HepG2 (cell line): Measurements from ENCODE around the gene RABL6. TPM values are rescaled to one million over a fixed set of nuclear protein-coding genes. Genes with fewer than 3 reads are reported as not detected.

Experiments
- DDIT3 ChIP-seq: sonication (generic); formaldehyde crosslinking; IDR thresholded peaks from 2 replicates; pipeline ENCODE4 v1.4.0; 2020; ENCODE audit warnings: mild to moderate bottlenecking, missing genetic modification reagents
- HINFP ChIP-seq: sonication (generic); formaldehyde crosslinking; IDR thresholded peaks from 2 replicates; pipeline ENCODE4 v1.4.0; 2020; ENCODE audit warnings: low read depth, mild to moderate bottlenecking, missing genetic modification reagents
- HMGA1 ChIP-seq: sonication (generic); formaldehyde crosslinking; conservative IDR thresholded peaks from 2 replicates; pipeline ENCODE4 v1.4.0; 2020; ENCODE audit warnings: missing genetic modification reagents
- KAT2B ChIP-seq: fragments of 150-350 bp; IDR thresholded peaks from 2 replicates; pipeline ENCODE4 v1.6.1; 2014; ENCODE audit warnings: low read depth, low read length, borderline replicate concordance
- KIAA2018 ChIP-seq: sonication (generic); formaldehyde crosslinking; IDR thresholded peaks from 2 replicates; pipeline ENCODE4 v1.5.0; 2020; ENCODE audit warnings: mild to moderate bottlenecking, missing genetic modification reagents, borderline replicate concordance
- NR2F6 ChIP-seq, 2 experiments: IDR thresholded peaks; 2 replicates each; pipeline ENCODE4 v1.6.1; 2016; ENCODE audit warnings: antibody characterized with exemption in 1 of 2, mild to moderate bottlenecking in 1 of 2
- PAXIP1 ChIP-seq: sonication (generic); formaldehyde crosslinking; conservative IDR thresholded peaks from 2 replicates; pipeline ENCODE4 v1.4.0; 2020; ENCODE audit warnings: mild to moderate bottlenecking, missing genetic modification reagents, moderate library complexity
- RXRB ChIP-seq: IDR thresholded peaks from 2 replicates; pipeline ENCODE4 v1.6.1; 2016; ENCODE audit warnings: borderline replicate concordance, missing genetic modification reagents, missing compliant biosample characterization
- ZNF44 ChIP-seq: sonication (generic); formaldehyde crosslinking; IDR thresholded peaks from 2 replicates; pipeline ENCODE4 v1.5.1; 2020; ENCODE audit warnings: mild to moderate bottlenecking, missing genetic modification reagents
- ZNF562 ChIP-seq: sonication (generic); formaldehyde crosslinking; IDR thresholded peaks from 2 replicates; pipeline ENCODE4 v1.8.0; 2022; ENCODE audit warnings: missing genetic modification reagents, borderline replicate concordance
- ZNF839 ChIP-seq: sonication (generic); formaldehyde crosslinking; IDR thresholded peaks from 2 replicates; pipeline ENCODE4 v1.4.0; 2020; ENCODE audit warnings: missing genetic modification reagents, mild to moderate bottlenecking, borderline replicate concordance
- ZSCAN25 ChIP-seq: sonication (generic); formaldehyde crosslinking; IDR thresholded peaks from 2 replicates; pipeline ENCODE4 v1.8.0; 2022; ENCODE audit warnings: mild to moderate bottlenecking, missing genetic modification reagents
- ZSCAN30 ChIP-seq: sonication (generic); formaldehyde crosslinking; IDR thresholded peaks from 2 replicates; pipeline ENCODE4 v1.5.0; 2020; ENCODE audit warnings: mild to moderate bottlenecking, missing genetic modification reagents
- polyA plus RNA-seq, 8 experiments: library from polyadenylated mRNA; depleted of rRNA in 3 of 8; stranded (reverse) in 7 of 8; unstranded in 1 of 8; fragments of >200 nt; fragmentation: Illumina TruSeq in 4 of 8; extraction: Trizol in 4 of 8; gene quantifications; 2 replicates each; pipeline versions ENCODE4 v1.2.1 to v1.2.3, GENCODE V29; 2011 to 2016; ENCODE audit warnings: low read depth in 4 of 8, missing spikeins in 1 of 8, mixed read lengths in 1 of 8; ENCODE audit not compliant: insufficient read depth in 1 of 8
- total RNA-seq, 5 experiments: library from RNA; depleted of rRNA; stranded (reverse); fragments of >200 nt; fragmentation: Illumina TruSeq; extraction: Trizol; gene quantifications; 2 replicates each; pipeline ENCODE4 v1.2.3, GENCODE V29; 2016; ENCODE audit warnings: low read depth in 1 of 5

Gene RABL6
- total and polyA plus RNA-seq, 2 of the 13 experiments (the other 11 are each of a cell fraction or from before 2014, with no cell fraction given) = 81.5 to 125 TPM

- TF ChIP-seq KIAA2018 (CRISPR knock-in tag) (no peak), RXRB (CRISPR knock-in tag) (no peak), DDIT3 (CRISPR knock-in tag) (no peak), HMGA1 (CRISPR knock-in tag) (no peak), ZSCAN30 (CRISPR knock-in tag) (no peak), KAT2B (no peak), ZNF562 (CRISPR knock-in tag) (no peak), ZNF839 (CRISPR knock-in tag) (no peak), ZSCAN25 (CRISPR knock-in tag) (peak; percentile 38), HINFP (CRISPR knock-in tag) (no peak), NR2F6 (IDR thresholded peaks at IDR 0.05) (no peak), NR2F6 (CRISPR knock-in tag; IDR thresholded peaks at IDR 0.05) (no peak), ZNF44 (CRISPR knock-in tag) (0 out of 2 replicates have a peak, but pooled peaks have one; percentile 43), PAXIP1 (CRISPR knock-in tag) (no peak)
These were observed 78.3 kb downstream of the RABL6 start, which contains the start of gene TRAF2 (continued) for GRCh38 chr9:136885950-136886578.
